ENCODE results near the gene TMEM120A.

TMEM120A gene

DNA sequence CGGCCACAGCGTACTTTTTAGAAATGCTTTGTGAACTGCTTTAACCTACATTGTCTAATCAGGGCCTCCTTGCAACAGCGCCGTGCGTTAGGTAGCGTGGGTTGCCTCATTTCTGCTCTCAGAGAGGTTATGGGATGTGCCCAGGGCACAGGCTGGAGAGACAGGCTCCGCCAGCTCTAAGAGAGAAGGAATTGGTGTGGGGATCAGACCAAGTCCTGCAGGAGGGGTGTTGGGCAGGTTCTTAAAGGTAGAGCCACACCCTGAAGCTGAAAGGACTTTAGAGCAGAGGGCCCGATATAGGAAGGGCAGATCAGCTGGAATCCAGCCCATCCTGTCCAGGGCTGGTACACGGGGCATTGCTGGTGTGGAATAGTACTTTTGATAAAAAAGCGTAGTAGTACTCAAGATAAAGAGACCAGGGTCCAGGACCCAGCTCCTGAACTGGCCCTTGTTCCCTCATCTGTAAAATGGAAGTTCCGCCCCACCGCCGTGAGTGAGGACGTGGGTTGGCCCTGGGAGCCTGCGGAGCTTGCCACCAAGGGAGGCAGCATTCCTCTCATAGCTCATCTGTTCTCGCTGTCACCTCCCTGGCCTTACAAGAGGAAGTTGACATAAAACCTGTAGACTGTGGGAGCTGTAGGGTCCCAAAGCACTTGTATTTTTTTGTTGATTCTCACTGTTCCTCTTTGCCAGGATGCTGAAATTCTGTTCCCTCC is 37.2 kb downstream of the TMEM120A start:
- DNase-seq, result peak; percentile 39

GRCh38 chr7:75955331-75955955 is 39.0 kb downstream of the TMEM120A start:
- DNase-seq, result no peak

- DNase-seq, result no peak
These were observed 40.5 kb downstream of the TMEM120A start for GRCh38 chr7:75953931-75954330.

- DNase-seq, result no peak
These were observed 41.0 kb downstream of the TMEM120A start for GRCh38 chr7:75953431-75953830.

- peak; percentile 61 for DNase-seq
These were observed 42.9 kb downstream of the TMEM120A start for GRCh38 chr7:75951506-75951905.

- no peak for DNase-seq
These were observed 44.2 kb downstream of the TMEM120A start for GRCh38 chr7:75950111-75950681.

- no peak for DNase-seq
These were observed 46.2 kb downstream of the TMEM120A start for GRCh38 chr7:75948179-75948578.

DNA sequence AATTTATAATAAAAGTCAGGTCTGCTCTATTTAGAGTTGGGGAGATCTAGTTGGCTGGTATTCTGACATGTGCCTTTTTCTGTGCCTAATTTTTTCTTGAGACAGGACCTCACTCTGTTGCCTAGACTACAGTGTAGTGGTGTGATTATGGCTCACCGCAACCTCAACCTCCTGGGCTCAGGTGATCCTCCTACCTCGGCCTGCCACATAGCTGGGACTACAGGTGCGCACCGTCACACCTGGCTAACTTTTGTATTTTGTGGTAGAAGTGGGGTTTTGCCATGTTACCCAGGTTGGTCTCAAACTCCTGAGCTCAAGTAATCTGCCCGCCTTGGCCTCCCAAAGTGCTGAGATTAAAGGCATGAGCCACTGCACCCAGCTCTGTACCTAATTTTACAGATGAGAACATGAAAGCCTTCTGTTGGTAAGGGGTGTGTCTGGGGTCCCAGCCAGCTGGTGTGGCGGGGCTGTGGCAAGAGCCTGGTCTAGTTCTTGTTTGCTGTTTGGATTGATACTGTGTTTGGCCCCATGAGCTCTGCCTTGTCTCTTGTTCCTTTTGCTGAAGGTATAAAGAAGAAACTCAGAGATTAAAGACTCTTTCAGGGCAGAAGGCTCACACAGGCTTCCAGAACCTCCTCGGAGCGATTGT is 48.1 kb downstream of the TMEM120A start:
- DNase-seq, result no peak

DNA sequence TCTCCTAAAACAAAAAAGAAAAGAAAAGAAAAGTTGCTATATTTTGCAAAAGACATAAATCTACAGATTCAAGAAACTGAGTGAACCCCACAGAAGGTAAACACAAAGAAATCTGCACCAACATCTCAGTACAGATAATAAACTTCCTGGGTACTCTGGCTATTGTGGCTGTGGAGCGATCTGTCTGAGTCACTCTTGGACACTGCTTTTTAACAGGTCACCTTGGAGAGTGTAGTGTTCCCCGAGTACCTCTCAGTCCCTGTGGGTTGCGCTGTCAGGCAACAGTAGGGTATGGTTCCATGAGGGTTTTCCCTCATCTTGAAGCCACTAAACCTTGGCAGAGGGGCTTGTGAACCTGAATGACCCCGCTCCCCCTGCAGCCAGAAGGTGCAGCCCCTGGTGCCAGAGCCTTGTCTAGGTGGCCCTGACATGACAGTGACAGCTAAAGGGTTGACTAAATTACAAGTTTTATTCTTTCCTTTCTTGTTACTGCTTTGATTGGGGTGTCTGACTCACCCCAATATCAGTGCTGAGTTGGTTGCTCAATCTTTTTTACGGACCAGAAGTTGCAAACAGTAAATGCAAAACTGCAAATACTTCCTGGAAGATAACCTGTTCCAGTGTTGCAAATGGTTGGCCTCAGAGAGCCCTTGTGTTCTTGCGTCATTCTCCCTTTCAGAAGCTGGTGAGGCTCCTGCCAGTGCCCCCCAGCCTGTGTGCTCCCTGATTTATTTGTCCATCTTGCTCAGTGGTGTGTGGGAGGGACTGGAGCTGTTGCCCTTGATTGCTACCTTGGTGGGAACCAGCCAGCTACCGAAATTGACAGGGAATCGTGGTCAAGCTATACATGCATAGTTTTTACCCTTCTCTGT is 48.9 kb downstream of the TMEM120A start:
- DNase-seq, result no peak

DNA sequence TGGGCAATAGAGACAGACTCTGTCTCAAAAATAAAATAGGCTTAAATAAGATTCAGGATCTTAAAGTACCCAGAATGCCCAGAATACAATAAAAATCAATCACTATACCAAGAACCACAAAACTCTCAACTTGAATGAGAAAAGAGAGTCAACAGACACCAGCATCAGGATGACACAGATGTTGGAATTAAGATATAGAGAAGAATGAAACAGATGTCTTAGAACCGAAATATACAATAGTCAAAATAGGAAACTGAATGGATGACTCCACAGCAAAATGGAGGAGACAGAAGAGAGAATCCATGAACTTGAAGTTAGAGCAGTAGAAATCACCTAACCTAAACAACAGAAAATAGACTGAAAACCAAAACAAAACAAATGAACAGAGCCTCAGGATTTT is 49.9 kb downstream of the TMEM120A start:
- no peak for DNase-seq

DNA sequence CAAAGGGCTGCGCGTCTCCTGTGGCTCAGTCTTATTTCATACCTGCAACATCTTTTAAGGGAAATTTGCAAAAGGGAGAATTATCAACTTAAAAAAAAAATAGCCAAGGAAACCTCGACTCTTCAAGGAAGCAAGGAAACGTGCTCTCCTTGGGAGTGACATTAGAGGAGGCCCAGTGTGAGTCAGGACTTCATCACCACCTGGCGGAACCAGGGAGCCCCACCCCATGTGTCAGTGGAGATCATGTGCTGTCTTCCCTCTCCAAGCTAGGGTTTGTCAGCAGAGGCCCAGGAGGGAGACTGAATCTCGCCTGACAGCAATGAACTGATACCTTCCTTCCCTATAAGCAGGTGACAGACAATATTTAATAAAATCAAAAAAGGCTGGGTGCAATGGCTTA is 50.5 kb downstream of the TMEM120A start:
- DNase-seq, result no peak

- DNase-seq, result no peak
These were observed 55.5 kb downstream of the TMEM120A start for GRCh38 chr7:75938921-75939320.

DNA sequence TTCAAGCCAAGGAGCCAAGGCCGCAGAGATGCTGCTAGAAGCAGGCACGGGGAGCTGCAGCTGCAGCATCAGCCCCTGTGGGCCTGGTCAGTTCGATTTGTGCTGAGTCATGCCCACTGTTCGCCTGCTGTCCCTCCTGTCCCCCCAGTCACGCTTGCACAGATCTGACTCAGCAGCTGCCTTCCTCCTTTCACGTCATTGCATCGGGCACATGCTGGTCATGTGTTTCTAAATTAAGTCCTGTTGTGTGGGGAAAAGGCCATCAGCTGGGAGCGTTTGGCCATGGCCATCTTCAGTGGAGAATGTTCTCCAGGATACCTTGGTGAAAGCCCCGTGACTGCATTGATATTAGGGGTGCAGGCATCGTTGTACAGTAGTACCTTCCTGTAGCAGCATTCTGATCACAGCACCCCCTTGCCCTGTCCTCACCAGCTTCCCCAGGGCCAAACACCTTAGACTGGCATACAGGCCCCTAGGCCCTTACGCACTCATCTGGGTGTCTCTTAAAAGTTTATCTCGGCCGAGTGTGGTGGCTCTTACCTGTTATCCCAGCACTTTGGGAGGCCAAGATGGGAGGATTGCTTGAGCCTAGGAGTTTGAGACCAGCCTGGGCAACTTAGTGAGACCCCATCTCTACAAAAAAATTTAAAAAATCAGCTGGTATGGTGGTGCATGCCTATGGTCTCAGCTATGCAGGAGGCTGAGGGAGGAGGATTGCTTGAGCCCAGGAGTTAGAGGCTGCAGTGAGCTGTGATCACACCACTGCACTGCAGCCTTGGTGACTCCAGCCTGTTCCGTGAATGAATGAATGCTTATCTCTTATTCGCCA is 56.2 kb downstream of the TMEM120A start:
- peak; percentile 92 for DNase-seq
